Activated naive CD4-positive, alpha-beta T cell treated with anti-CD3 and anti-CD28 coated beads for 36 hours (primary cell): Measurements from ENCODE around the gene DYSF. TPM values are rescaled to one million over a fixed set of nuclear protein-coding genes. Genes with fewer than 3 reads are reported as not detected.
"Not testable (repeated sequence)": the region's sequence is repeated elsewhere in the genome, so short reads cannot be mapped to it uniquely, and the experiment has no call there.

ENCODE experiments used
- CTCF ChIA-PET: fragments of 350-600 bp; sonication (Branson Sonifier 250); formaldehyde crosslinking; loops from one replicate; lab custom pipeline; 2021; ENCODE audit warnings: antibody characterized with exemption; lab: Charles Lee
- DNase-seq: peaks from one replicate; pipeline ENCODE4 v3.0.0-alpha.2; 2020
- H3K27ac Mint-ChIP-seq: one replicate; pipeline ENCODE4 v1.8.0; 2021; ENCODE audit warnings: mild to moderate bottlenecking, mixed read lengths
- H3K27me3 Mint-ChIP-seq: one replicate; pipeline ENCODE4 v1.8.0; 2021; ENCODE audit warnings: low read depth, mixed read lengths
- H3K36me3 Mint-ChIP-seq: one replicate; pipeline ENCODE4 v1.8.0; 2021; ENCODE audit warnings: low read depth, mixed read lengths
- H3K4me1 Mint-ChIP-seq: one replicate; pipeline ENCODE4 v1.8.0; 2021; ENCODE audit warnings: low read depth, mixed read lengths
- H3K4me3 Mint-ChIP-seq: one replicate; pipeline ENCODE4 v1.8.0; 2021; ENCODE audit warnings: mild to moderate bottlenecking, moderate library complexity, mixed read lengths
- H3K9me3 Mint-ChIP-seq: one replicate; pipeline ENCODE4 v1.8.0; 2021; ENCODE audit warnings: mixed read lengths
- intact Hi-C: fragments of 100-400 bp; cut with micrococcal nuclease; formaldehyde crosslinking; loops from one replicate; pipeline ENCODE4 v1.15.1; 2023
- total RNA-seq, 2 experiments: library from RNA; stranded (reverse); gene quantifications; one replicate each; pipeline ENCODE4 v1.2.3, GENCODE V29; 2021

The DYSF gene
- total RNA-seq, 2 experiments from 2014 or later, result 0.05 to 0.07 TPM

GRCh38 chr2:71647356-71647755, 194.0 kb downstream of the DYSF start:
- H3K9me3 Mint-ChIP-seq, result no peaks in the 10 kb centered on the region
- no peak overlapping the region for H3K4me3 Mint-ChIP-seq
- H3K4me1 Mint-ChIP-seq, result no peaks in the 10 kb centered on the region
- DNase-seq, result no peak
- no peak overlapping the region for H3K27ac Mint-ChIP-seq
- intact Hi-C loops, result no loop called here
- CTCF ChIA-PET, result interaction anchor here (0.8 kb wide), 1 partner anchor 95 kb away, joined by 3 read pairs; no protein-coding TSS in a partner anchor
- no peaks in the 10 kb centered on the region for H3K36me3 Mint-ChIP-seq
- peaks cover 24% of the 10 kb centered on the region for H3K27me3 Mint-ChIP-seq

GRCh38 chr2:71655498-71655897, 202.1 kb downstream of the DYSF start:
- H3K27ac Mint-ChIP-seq, result no peak overlapping the region
- DNase-seq, result no peak
- H3K36me3 Mint-ChIP-seq, result no peaks in the 10 kb centered on the region
- H3K9me3 Mint-ChIP-seq, result peaks cover 16% of the 10 kb centered on the region
- no peaks in the 10 kb centered on the region for H3K27me3 Mint-ChIP-seq
- CTCF ChIA-PET, result no interaction called here
- H3K4me3 Mint-ChIP-seq, result no peak overlapping the region
- H3K4me1 Mint-ChIP-seq, result no peaks in the 10 kb centered on the region
- intact Hi-C loops, result no loop called here

GRCh38 chr2:71658256-71658655, 204.9 kb downstream of the DYSF start:
- H3K27ac Mint-ChIP-seq, H3K4me1 Mint-ChIP-seq, H3K27me3 Mint-ChIP-seq, CTCF ChIA-PET, H3K36me3 Mint-ChIP-seq, intact Hi-C loops, DNase-seq, H3K4me3 Mint-ChIP-seq: not testable (repeated sequence)
- peaks cover 16% of the 10 kb centered on the region for H3K9me3 Mint-ChIP-seq

GRCh38 chr2:71658771-71659170, 205.4 kb downstream of the DYSF start:
- Mint-ChIP-seq H3K27ac (no peak overlapping the region), H3K27me3 (no peaks in the 10 kb centered on the region), H3K9me3 (peaks cover 16% of the 10 kb centered on the region), H3K4me1 (no peaks in the 10 kb centered on the region), H3K36me3 (no peaks in the 10 kb centered on the region), H3K4me3 (no peak overlapping the region)
- CTCF ChIA-PET, result no interaction called here
- intact Hi-C loops, result no loop called here
- DNase-seq, result no peak

- CTCF ChIA-PET, result no interaction called here
- DNase-seq, result no peak
- peaks cover 16% of the 10 kb centered on the region for H3K9me3 Mint-ChIP-seq
- no peaks in the 10 kb centered on the region for H3K27me3 Mint-ChIP-seq
- H3K27ac Mint-ChIP-seq, result no peak overlapping the region
- intact Hi-C loops, result no loop called here
- no peaks in the 10 kb centered on the region for H3K4me1 Mint-ChIP-seq
- no peaks in the 10 kb centered on the region for H3K36me3 Mint-ChIP-seq
- H3K4me3 Mint-ChIP-seq, result no peak overlapping the region
Observed at GRCh38 chr2:71659868-71660518, 206.6 kb downstream of the DYSF start.

GRCh38 chr2:71661782-71662181, 208.4 kb downstream of the DYSF start:
- CTCF ChIA-PET, result interaction anchor here (0.9 kb wide), 1 partner anchor 116 kb away, joined by 3 read pairs; no protein-coding TSS in a partner anchor
- Mint-ChIP-seq H3K4me3 (no peak overlapping the region), H3K9me3 (peaks cover 13% of the 10 kb centered on the region)

GRCh38 chr2:71662665-71663394, 209.5 kb downstream of the DYSF start:
- no peak for DNase-seq
- Mint-ChIP-seq H3K27ac (no peak overlapping the region), H3K9me3 (peaks cover 13% of the 10 kb centered on the region), H3K27me3 (no peaks in the 10 kb centered on the region), H3K4me3 (no peak overlapping the region), H3K36me3 (no peaks in the 10 kb centered on the region), H3K4me1 (no peaks in the 10 kb centered on the region)
- intact Hi-C loops, result no loop called here
- CTCF ChIA-PET, result interaction anchor here (0.6 kb wide), 1 partner anchor 219 kb away, joined by 3 read pairs; no protein-coding TSS in a partner anchor

More at GRCh38 chr2:71661782-71662181, 208.4 kb downstream of the DYSF start:
- H3K36me3 Mint-ChIP-seq, result no peaks in the 10 kb centered on the region
- intact Hi-C loops, result no loop called here
- H3K27ac Mint-ChIP-seq, result no peak overlapping the region
- no peaks in the 10 kb centered on the region for H3K4me1 Mint-ChIP-seq
- DNase-seq, result no peak
- H3K27me3 Mint-ChIP-seq, result no peaks in the 10 kb centered on the region

- H3K27me3 Mint-ChIP-seq, result no peaks in the 10 kb centered on the region
- CTCF ChIA-PET, result no interaction called here
Observed at GRCh38 chr2:71664161-71664560, 210.8 kb downstream of the DYSF start.

GRCh38 chr2:71665168-71666093, 212.1 kb downstream of the DYSF start:
- Mint-ChIP-seq H3K36me3 (no peaks in the 10 kb centered on the region), H3K9me3 (no peaks in the 10 kb centered on the region), H3K27ac (no peak overlapping the region), H3K4me1 (no peaks in the 10 kb centered on the region), H3K27me3 (no peaks in the 10 kb centered on the region), H3K4me3 (no peak overlapping the region)
- CTCF ChIA-PET, result no interaction called here
- DNase-seq, result no peak
- intact Hi-C loops, result no loop called here

More at GRCh38 chr2:71664161-71664560, 210.8 kb downstream of the DYSF start:
- Mint-ChIP-seq H3K27ac (no peak overlapping the region), H3K4me3 (no peak overlapping the region), H3K9me3 (peaks cover 2% of the 10 kb centered on the region), H3K4me1 (no peaks in the 10 kb centered on the region), H3K36me3 (no peaks in the 10 kb centered on the region)
- intact Hi-C loops, result no loop called here
- DNase-seq, result no peak

- H3K27me3 Mint-ChIP-seq, result no peaks in the 10 kb centered on the region
- H3K27ac Mint-ChIP-seq, result no peak overlapping the region
- intact Hi-C loops, result no loop called here
- no peak overlapping the region for H3K4me3 Mint-ChIP-seq
- no peaks in the 10 kb centered on the region for H3K9me3 Mint-ChIP-seq
- CTCF ChIA-PET, result no interaction called here
- no peak for DNase-seq
- no peaks in the 10 kb centered on the region for H3K4me1 Mint-ChIP-seq
- H3K36me3 Mint-ChIP-seq, result no peaks in the 10 kb centered on the region
Observed at GRCh38 chr2:71666094-71666474, 212.7 kb downstream of the DYSF start.

- H3K36me3 Mint-ChIP-seq, result no peaks in the 10 kb centered on the region
- peaks cover 5% of the 10 kb centered on the region for H3K27me3 Mint-ChIP-seq
- H3K9me3 Mint-ChIP-seq, result no peaks in the 10 kb centered on the region
- no peaks in the 10 kb centered on the region for H3K4me1 Mint-ChIP-seq
- DNase-seq, result no peak
- no peak overlapping the region for H3K4me3 Mint-ChIP-seq
- intact Hi-C loops, result no loop called here
- H3K27ac Mint-ChIP-seq, result no peak overlapping the region
- CTCF ChIA-PET, result interaction anchor here (0.8 kb wide), 1 partner anchor 122 kb away, joined by 3 read pairs; no protein-coding TSS in a partner anchor
Observed at GRCh38 chr2:71667256-71668182, 214.2 kb downstream of the DYSF start.
